ENCODE measurements around the gene RAD23B. TPM values are rescaled to one million over a fixed set of nuclear protein-coding genes. Genes with fewer than 3 reads are reported as not detected.

Gene RAD23B
- total and polyA plus RNA-seq, 11 donors: 39.8 to 144 (median 105) TPM

DNA sequence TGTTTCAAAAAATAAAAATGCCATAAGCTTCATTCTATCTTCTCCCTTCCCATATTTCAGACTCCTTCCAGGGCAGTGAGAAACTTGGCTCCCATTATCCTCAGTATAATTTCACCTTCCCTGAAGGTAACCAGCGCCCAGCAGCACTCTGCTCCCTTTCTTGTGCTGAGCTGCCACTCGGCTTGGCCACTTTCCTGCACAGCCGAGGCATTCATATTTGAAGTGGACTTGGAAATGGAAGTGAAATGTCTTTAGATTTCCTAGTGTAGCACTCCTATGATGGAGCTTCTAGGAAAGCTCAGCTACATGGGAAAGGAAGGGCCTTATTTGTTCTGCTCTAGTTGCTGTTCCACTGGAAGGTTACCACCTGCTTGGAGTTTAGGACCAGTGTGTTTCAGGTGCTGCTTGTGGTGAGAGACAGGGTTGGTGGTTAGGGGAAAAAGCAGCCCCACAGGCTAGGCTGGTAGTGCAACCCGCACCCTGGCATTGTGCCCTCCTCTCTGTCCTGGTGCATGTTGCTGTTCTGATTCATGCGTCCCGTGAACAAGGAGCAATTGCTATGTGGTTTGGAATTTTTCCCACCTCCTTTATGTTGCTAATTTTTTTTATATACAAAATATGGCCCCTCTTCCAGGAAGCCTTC, 53.8 kb downstream of the RAD23B start:
- DNase-seq (no peak), ATAC-seq (peak in 1 of 4 donors; percentile 34)
- H3K9me3 ChIP-seq: no peaks in the 10 kb centered on the region
- no peak for TF ChIP-seq POLR2A (IDR thresholded peaks at IDR 0.05)
- TF ChIP-seq, protein P1, sequence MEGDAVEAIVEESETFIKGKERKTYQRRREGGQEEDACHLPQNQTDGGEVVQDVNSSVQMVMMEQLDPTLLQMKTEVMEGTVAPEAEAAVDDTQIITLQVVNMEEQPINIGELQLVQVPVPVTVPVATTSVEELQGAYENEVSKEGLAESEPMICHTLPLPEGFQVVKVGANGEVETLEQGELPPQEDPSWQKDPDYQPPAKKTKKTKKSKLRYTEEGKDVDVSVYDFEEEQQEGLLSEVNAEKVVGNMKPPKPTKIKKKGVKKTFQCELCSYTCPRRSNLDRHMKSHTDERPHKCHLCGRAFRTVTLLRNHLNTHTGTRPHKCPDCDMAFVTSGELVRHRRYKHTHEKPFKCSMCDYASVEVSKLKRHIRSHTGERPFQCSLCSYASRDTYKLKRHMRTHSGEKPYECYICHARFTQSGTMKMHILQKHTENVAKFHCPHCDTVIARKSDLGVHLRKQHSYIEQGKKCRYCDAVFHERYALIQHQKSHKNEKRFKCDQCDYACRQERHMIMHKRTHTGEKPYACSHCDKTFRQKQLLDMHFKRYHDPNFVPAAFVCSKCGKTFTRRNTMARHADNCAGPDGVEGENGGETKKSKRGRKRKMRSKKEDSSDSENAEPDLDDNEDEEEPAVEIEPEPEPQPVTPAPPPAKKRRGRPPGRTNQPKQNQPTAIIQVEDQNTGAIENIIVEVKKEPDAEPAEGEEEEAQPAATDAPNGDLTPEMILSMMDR (IDR thresholded peaks at IDR 0.05): no peak
- H3K27ac ChIP-seq: no peak overlapping the region
- H3K4me1 ChIP-seq: peaks cover 0 to 28% (median 12%) of the 10 kb centered on the region in 12 donors
- WGBS, 4 donors: 49 to 65% (median 57%) methylated on average over 6 of the region's 6 CpGs
- intact Hi-C loops (cut with DNase I): loop anchor here in 4 of 10 donors (5.0 to 10.0 kb wide), 4 partner anchors 52 to 172 kb away; partner anchors contain the start of gene RAD23B (in 1 of the 4)
- H3K27me3 ChIP-seq: no peaks in the 10 kb centered on the region
- H3K4me3 ChIP-seq: no peak overlapping the region
- peaks cover 0 to 39% (median 33%) of the 10 kb centered on the region in 9 donors for H3K36me3 ChIP-seq

DNA sequence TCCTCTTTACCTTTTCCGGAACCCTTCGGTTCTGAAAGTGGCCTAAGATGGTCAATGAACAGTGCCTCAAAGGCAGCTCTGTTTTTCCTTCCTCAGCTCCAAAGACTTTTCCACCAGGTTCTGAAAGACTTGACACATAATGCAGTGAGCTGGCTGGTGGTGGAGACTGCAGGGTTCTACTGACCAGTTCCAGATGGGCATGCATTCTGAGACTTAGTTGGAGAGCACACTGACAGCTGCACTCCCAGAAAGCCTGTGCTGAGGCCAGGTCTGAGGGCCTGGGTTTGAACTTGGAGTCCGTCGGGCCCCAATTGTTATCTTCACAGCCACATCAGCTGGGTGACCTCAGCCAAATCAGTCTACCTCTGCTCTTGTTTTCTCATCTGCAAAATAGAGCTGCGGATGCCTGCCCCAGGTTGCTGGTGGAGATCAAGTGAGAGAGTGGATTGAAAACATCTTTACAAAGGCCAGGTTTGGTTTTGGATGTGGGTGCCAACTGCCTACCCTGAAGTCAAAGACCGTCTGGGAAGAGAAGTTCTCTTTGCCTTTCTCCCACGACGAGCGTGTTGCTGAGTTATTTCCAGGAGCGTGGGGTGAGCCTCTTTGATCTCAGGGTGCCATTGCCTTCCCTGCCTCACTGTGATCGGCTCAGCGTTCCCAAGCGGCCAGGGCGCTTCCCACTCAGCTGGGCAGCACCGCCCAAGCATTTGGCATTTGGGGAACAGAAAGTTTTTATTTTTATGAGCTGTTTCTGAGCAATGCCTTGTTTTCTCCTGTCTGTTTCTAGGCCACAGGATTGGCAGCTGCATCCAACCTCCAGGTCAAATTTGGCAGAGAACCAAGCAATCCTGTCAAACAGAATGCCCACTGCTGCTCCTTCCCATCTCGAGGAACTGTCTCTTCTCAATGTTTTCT, 54.9 kb downstream of the RAD23B start:
- H3K27ac ChIP-seq: no peak overlapping the region
- no peak for DNase-seq
- H3K27me3 ChIP-seq: no peaks in the 10 kb centered on the region
- TF ChIP-seq, protein P1 (IDR thresholded peaks at IDR 0.05): no peak
- TF ChIP-seq POLR2A (IDR thresholded peaks at IDR 0.05): no peak
- peak in 2 of 4 donors; percentile 9 to 24 for ATAC-seq
- H3K4me3 ChIP-seq: no peak overlapping the region
- no peaks in the 10 kb centered on the region for H3K9me3 ChIP-seq
- H3K4me1 ChIP-seq: peaks cover 0 to 28% (median 11%) of the 10 kb centered on the region in 12 donors
- peaks cover 0 to 28% (median 22%) of the 10 kb centered on the region in 9 donors for H3K36me3 ChIP-seq
- WGBS, 4 donors: 66 to 72% (median 70%) methylated on average over 16 of the region's 16 CpGs
- intact Hi-C loops (cut with DNase I): loop anchor here in 4 of 10 donors (5.0 to 10.0 kb wide), 4 partner anchors 53 to 173 kb away; partner anchors contain the start of gene RAD23B (in 1 of the 4)

DNA sequence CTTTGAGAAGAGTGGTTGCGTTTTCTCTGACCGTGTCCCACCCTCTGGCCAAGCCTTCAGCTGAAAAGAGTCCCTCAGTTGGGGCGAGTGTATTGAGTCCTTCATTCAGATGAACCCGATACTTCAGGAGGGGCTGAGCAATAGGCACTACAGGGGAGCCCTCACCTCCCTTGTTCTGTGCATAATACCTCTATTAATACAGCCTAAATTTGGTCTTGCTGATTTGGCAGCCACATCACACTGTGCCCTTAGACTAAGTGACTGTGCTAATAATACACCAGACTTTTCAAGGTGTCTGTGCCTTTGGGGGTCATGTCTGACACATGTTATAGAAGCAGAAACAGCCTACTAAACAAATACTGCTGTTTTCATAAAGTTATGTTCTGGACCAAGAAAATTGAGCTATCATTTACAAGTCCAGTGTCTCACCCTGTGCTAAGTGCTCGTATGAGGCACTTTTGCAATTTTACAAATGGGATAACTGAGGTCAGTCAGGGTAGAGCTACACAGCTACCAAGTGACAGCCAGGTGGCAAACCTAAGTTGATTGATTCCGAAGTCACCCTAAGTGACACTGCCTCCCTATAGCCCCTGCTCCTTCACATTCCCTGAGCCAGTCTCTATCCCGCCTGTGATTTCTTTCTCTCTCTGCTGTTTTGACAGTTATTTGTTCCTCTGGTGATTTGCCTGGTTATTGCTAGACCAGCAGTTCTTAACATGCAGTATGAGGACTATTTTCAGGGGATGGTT, 56.0 kb downstream of the RAD23B start:
- Histone ChIP-seq H3K27me3 (no peaks in the 10 kb centered on the region), H3K4me1 (peaks cover 0 to 28% (median 11%) of the 10 kb centered on the region in 12 donors), H3K9me3 (no peaks in the 10 kb centered on the region), H3K4me3 (no peak overlapping the region), H3K36me3 (peaks cover 0 to 17% (median 11%) of the 10 kb centered on the region in 9 donors), H3K27ac (no peak overlapping the region)
- DNase-seq (no peak), ATAC-seq (peak in 3 of 4 donors; percentile 17 to 32 (median 21))
- intact Hi-C loops (cut with DNase I): loop anchor here in 4 of 10 donors (5.0 to 10.0 kb wide), 4 partner anchors 54 to 174 kb away; partner anchors contain the start of gene RAD23B (in 1 of the 4)
- no peak for TF ChIP-seq POLR2A (IDR thresholded peaks at IDR 0.05)
- TF ChIP-seq, protein P1 (IDR thresholded peaks at IDR 0.05): no peak
- WGBS, 4 donors: 90 to 96% (median 91%) methylated on average over 7 of the region's 7 CpGs

Measured in heart left ventricle (tissue), 16 donors.